G401.6 (cell line): ENCODE results near the gene NKX1-1.
"Not testable (repeated sequence)": the region's sequence is repeated elsewhere in the genome, so short reads cannot be mapped to it uniquely, and the experiment has no call there.

Experiments used
- FAIRE-seq: peaks from 2 replicates; lab custom pipeline; 2012; peaks lifted over from hg19 to GRCh38; lab: Jason Lieb, UNC

Gene NKX1-1

DNA sequence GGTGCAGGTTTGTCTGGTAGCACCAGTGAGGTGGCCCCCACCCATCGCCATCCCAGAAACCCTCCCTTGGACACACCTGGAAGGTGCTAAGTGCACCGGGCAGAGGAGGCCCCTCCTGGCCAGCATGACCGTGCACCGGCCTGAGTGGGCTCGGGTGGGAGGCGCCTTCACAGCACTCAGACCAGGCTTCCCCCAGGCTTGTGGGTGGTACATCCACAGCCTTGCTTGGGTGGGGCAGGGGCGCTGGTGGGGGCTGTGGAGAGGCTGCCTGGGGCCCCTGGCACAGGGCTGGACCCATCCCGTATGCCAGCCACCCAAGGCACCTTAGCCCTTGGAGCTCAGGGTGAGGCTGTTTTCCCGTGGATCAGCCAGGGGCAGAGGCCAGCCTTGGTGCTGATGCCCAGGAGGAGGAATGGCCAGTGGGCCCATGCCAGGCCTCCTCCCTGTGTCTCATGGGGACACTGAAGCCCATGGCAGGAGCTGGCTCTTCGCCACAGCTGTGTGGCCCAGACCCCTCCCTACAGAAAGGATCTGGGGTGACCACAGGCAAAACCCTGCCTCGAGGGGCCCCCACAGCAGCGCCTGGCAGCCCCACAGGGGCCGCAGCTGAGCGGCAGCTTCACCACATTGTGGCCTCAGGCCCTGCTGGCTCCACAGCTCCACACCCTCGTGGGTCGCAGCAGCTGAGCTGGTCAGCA is 21.4 kb downstream of the NKX1-1 start:
- FAIRE-seq, result no peak

DNA sequence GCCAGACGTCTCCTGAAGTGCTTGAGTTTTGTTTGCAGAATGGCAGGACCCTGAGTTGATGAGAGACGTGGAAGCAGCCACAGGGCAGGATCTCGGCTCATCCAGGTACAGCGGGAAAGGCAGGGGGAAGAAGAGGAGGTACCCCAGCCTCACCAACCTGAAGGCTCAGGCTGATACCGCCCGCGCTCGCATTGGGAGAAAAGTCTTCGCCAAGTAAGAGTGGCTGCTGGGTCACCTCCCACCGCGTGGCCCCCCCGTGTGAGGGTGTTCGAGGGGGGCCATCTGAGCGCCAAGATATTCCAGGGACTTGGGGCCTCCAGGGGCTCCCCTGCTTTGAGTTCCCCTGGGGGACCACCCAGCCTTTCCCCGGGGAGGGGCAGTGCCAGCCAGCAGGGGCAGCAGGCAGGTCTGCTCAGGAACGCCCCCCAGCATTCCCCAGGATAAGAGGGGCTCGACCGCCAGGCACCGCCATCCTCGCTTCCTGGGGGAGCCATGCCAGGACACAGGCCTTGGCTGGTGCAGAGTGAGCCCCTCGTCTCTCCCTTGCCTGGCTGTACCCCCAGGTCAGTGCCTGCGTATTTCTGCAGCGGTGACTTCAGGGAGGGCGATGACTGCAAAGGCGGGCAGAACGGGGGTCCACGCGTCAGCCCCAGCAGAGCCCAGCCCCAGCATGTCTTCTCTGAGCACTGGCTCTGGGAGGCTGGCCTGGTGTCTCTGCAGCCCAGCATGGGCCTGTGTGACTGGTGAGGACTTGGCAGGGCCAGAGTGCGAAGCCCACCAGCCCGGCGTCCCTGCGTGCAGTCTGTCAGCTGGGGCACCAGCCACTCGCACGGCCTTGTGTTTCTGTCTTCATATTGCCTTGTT is 22.3 kb downstream of the NKX1-1 start:
- no peak for FAIRE-seq

DNA sequence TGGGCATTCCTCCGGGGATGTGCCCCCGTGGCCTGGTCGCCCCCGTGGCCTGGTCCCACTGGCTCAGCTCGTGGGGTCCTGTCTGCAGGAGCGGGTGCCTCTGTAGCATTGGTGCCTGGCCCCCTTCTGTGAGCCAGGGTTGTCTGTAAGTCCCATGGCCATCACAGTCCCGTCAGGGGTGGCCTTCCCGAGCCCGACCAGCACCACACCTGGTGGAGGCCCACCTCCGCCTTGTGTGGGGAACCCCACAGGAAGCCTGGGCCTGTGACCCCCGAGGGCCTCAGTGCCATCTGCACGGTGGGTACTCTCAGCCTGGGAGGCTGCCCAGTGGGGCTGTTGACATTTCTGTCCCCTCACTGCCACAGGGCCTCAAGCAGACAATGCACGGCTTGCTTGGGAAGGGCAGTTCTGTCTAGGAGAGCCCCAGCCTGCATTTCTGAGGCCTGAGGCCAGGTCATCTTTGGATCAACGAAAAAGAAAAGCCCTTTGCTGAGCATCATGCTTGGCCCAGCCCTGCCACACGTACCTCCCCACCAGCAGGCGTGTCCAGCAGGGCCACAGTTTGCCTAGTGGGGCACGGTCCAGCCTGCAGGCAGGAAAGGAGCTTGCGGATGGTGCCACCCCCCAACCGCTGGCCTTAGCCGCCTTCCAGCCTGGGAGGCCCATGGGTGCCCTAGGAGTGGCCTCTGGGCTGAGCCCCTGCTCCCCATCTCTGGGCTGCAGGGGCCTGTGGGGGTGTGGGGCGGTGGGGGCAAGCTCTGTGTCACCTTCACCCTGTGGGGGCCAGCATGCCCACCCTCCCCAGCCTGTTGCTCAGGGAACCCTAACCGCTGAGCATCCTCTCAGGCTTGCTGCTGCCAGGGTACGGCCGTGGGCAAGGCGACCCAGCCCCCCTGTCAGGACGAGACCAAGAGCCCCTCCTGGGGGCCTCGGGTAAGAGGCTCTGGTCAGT is 23.2 kb downstream of the NKX1-1 start:
- no peak for FAIRE-seq

DNA sequence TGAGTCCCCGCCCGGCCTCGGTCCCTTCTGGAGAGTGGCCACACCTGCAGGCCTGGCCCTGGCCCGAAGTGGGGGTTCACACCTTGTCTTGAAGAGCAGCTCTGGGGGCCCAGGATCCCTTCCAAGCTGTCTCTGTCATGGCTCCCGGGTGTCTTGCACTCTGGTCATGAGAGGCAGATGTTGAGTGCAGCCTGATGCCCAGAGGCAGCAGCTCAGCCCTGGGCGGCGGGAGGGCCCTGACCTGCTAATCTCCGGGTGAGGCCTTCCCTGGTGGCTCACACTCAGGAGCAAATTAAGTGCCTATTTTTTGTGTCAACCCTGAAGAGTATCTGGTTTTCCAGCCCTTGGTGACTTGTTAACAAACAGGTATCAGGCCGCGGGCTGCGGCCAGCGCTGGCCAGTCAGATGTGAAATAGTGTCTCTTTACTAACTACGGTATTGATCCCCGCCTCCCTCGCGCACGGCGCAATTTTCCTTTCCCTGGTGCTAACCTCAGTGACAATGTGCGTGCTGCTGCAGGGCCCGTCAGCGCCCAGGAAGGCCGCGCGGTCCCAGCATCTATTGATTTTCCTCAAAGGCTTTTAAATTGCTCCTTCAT is 24.2 kb downstream of the NKX1-1 start:
- FAIRE-seq, result no peak

DNA sequence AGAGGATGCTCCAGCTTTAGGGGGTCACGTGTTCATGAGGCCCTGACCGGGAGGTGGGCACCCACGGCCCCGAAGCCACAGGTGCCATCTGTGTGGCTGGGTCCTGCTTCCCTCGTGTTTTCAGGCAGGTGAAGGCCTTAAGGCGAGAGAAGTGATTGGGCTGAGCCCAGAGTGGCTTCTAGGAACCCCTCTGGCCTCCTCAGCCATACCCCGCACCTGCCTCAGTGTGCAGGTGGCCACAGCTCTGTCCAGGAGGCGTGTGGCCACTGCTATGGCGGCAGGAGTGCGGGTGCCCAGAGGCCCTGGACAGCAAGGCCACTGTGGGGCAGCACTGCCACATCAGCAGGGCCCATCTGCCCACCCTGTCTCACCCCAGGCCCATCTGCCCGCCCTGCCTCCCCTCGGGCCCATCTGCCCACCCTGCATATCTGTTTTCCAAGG is 25.0 kb downstream of the NKX1-1 start:
- no peak for FAIRE-seq

DNA sequence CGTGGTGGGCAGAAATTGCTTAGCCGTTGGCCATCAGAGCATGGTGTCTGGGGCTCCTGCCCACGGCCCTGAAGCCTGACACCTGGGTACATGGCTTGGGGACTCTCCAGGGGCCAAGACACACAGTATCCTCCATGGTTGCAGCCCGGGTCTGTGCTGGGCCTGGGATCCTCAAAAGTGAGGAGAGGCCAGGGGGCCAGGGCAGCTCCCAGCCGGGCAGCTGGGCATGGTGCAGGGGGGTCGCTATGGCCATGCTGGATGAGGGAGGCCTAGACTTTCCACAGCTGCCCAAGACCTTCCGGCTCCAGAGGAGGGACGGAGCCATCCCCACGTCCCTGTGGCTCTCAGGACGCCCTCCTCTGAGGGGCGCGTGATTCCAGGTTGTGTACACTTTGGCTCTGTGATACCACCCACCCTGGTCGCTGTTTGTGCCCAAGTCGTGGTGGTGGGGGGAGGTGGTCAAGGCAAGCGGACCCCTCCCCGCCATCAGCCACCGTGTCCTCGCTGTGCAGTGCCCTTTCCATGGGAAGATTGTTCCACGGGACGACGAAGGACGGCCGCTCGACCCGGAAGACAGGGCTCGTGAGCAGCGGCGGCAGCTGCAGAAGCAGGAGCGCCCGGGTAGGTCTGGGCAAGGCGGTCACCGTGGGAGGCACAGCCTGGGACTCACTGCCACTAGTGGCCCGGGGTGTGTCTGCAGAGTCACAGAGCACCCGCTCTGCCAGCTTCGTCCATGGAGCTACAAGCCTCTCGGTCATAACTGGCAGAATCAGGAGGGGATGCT is 25.7 kb downstream of the NKX1-1 start:
- no peak for FAIRE-seq

DNA sequence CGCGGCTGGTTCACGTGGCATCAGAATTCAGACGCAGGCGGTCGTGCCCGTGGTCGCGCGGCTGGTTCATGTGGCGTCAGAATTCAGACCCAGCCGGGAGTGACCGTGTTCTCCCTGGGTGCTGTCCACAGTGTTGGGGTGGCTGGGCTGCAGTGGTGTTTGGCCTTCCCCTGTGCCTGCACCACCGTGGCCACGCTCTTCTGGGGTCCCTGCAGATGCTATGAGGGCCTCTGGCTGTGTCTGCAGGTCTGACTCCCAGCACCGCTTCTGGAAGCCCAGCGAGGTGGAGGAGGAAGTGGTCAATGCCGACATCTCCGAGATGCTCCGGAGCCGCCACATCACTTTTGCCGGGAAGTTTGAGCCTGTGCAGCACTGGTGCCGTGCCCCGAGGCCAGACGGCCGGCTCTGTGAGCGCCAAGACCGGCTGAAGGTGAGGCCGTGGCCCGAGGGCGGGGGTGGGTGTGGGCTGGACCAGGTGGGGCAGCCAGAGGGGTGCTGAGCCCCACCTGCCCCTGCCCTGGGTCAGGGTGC is 26.4 kb downstream of the NKX1-1 start:
- FAIRE-seq, result no peak

DNA sequence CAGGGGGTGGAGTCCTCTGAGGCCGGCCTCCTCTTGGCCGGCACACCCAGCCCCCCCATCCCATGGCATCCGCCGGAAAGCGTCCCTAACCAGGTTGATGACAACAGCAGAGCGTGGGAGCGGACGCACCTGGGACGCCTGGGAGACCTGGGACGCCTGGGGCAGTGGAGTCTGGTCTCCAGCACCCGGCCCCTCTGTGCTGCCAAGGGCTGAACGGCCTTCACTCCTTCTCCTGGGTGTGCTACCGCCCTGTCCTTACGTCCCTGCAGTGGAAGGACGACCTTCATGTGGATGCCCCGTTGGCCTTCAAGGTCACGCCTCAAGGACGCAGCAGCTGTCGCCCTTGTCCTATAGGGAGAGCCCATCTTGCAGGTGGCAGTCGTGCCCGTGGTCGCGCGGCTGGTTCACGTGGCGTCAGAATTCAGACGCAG is 26.9 kb downstream of the NKX1-1 start:
- no peak for FAIRE-seq

DNA sequence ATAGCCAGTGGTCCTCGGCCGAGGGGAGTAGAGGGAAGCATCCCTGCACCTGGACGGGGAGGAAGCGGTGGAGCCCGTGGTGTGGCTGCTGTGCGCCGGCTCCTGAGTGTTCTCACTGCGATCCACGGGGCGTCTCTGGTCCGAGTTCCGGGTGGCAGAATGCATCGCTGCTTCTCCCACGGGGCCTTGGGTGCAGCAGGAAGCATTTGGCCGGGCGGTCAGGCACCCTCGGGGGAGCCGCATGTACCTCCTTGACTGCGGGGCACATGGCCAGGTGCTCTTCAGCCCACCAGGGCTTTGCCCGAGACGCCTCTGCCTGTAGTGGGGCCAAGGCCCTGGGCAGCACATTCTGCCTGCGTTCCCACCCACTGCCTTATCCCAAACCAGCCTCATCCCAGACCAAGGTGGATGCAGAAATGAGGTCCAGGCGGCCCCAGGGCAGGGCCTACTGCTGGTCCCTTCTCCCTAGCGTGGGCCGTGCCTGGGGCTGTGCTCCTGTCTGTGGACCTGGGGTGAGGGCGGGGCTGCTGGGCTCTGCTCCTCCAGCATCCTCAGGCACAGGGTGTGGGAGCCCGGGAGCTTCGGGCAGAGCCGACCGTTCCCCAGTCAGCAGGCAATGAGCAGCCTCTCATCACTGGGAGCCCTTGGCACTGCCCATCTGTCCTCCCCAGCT is 27.5 kb downstream of the NKX1-1 start:
- no peak for FAIRE-seq

DNA sequence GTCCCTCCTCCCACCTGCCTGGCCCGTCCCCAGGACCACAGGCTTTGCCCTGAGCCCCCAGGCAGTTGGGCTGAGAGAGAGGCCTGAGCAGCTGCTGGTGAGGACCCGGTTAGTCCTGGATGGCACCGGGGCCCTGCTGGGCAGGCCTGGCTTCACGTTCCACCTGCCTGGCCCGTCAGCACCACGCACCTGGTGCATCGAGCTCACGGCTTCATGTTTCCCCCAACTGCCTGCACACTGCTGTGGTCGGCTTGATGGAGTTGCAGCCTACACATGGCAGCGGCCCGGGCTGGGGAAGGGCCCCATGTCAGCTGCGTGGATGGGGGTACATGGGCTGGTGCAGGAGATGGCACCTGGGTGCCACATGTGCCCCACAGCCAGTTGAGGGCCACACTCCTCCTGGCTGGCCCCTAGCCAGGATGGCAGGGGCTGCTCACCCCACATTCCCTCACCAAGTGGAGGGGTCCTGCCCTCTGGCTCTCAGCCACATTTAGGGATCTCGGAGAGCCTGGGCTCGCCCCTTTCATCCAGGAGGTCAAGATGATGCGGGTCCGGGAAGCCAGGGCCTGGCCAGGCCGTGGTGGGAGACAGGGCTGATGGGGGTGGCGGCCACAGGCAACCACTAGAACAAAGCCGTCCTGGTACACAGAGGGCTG is 28.5 kb downstream of the NKX1-1 start:
- no peak for FAIRE-seq

DNA sequence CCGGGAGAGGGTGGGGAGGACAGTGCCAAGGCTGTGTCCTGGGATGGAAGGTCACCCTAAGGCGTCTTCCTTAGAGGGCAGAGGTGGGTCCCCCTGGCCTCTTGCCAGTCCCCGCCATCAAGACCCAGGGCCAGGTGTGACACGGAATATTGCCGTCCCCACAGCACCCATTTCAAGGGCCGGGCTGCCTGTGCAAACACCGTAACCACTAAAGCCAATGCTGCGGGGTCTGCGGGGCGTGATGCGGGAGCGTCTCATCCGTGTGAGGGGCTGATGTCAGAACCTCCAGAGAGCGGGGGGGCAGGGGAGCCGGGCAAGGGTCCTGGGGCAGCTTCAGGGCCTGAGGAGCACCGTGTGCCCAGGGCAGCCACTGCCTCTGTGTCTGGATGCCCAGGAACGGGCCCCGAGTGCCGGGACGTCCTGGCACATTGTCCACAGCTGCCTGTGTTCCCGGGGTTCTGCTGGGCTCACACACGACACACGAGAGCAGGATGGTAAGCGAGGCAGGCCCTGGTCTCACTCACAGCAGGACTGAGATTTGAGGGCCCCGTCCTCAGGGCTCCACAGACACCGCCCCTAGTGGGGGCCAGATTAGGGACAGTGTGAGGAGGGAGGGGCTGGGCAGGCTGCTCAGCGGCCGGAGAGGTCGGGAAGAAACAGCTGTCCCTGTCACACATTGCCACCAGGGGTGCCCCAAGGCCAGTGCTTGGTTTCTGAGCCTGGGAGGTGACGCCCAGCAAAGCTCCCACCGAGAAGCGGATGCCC is 29.2 kb downstream of the NKX1-1 start:
- FAIRE-seq, result no peak

DNA sequence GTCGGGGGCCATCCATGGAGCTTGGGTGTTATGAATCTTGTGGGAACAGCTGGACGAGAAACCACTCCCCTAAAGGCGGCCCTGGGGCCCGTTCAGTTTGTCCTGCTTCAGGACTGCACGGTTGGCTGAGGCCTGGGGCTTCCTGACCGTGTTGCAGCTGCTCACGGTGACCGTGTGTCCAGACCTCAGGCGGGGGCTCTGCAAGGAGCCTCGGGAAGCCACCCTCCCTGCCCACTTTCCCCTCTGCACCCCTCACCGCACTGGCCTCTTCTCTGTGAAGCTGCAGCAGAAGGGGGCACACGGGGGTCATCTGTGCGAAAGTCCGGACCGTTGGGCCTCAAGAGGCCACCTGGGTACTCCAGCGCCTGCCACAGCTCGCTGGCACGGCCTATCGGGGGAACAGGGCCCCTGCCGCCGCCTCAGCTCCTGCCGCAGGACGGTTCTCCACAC is 29.8 kb downstream of the NKX1-1 start:
- no peak for FAIRE-seq

DNA sequence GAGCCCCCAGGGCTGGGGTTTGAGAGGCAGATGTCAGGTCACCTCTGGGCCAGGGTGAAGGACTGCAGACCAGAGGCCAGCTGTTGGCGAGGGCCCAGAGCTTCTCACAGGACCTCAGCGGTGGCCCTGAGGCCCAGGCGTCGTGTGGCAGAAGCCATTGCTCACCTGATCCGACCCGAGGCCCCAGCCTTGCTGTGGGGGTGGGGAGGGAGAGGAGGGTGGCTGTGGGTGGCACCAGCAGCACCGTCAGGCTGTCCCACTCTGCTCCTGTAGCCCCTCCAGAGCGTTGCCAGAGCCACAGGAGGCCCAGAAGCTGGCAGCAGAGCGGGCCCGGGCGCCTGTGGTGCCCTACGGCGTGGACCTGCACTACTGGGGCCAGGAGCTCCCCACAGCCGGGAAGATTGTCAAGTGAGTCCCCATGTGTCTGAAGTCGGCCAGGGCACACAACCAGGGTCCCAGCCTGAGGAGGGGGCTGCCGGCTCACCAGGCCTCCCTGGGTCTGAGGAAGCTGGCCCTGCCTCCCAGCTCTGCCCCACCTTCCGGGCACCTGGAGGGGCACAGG is 30.4 kb downstream of the NKX1-1 start:
- FAIRE-seq, result no peak

DNA sequence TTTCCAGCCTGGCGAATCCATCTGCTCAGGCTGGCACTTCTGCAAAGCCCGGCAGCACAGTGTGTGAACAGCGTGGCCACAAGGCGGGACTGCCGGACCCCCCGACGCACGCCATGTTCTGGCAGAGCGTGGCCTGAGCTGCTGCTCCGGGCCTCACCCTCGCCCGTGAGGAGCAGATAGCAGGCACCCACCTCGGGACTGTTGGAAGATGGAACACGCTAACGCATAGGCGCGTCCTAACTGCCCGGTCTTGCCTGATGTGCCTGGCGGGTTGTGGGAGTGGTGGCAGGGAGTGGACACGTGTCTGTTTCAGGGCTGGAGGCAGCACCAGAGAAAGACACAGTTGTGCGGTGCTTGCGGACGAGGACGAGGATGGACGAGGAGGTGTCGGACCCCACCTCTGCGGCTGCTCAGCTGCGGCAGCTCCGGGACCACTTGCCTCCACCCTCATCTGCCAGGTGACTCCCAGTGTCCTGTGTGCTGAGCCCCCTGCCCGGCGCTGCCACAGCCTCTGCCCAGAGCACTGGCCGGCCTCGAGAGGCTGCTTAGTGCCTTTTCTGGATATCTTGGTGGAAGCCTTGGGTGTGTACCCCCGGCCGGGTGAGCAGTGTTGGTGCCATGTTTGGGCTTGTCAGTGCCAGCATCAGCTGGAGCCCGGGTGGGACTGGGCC is 31.1 kb downstream of the NKX1-1 start:
- FAIRE-seq, result no peak

DNA sequence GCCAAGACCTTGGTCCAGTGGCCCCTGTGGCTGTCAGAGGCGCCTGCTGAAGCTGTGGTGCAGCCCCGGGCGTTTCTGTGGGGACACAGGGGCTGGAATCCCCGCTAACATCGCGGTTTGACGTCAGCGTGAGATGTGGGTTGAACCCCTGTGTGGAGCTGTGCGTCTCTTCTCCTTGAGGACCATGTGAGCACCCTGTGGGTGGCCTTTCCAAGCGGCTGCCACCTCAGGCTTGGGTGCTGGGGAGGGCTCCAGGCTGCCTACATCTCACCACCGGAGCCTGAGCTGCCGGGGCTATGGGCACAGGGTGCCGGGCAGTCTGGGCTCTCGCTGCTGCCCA is 31.6 kb downstream of the NKX1-1 start:
- FAIRE-seq, result no peak

DNA sequence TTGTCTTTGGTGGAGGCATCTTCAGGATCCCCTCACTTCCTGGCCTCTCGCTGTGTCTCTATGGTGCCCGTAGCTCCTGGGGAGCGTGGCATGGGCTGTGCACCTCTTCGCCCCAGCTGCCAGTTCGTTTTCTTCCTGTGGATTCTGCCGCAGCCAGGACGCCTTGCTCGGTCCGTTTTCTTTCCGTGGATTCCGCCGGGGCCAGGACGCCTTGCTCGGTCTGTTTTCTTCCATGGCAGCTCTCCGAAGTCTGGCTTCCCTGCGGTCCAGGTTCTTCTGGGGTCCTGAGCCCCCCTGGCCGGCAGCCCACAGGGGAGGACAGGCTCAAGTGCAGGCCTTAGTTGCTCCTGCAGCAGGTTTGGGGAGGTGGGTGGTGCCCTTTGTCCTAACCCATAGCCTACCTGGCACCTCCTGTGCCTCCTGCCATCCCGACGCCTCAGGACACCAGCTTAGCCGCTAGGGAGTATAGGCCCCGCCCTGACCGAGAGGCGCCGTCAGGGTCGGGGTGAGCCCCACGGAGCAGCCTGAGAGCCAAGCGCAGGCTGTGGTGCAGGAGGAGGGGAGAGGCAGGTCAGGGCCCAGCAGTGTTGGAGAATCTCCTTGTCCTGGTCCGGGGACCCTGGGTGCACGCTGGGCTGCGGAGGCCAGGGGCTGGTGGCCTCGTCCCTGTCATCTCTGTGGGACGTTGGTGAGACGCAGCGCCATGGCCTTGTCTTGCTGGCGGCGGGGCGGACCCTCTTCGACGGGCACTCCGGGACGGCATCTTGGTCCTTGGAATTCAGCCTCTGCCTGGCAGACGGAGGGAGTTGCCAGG is 32.1 kb downstream of the NKX1-1 start:
- no peak for FAIRE-seq

DNA sequence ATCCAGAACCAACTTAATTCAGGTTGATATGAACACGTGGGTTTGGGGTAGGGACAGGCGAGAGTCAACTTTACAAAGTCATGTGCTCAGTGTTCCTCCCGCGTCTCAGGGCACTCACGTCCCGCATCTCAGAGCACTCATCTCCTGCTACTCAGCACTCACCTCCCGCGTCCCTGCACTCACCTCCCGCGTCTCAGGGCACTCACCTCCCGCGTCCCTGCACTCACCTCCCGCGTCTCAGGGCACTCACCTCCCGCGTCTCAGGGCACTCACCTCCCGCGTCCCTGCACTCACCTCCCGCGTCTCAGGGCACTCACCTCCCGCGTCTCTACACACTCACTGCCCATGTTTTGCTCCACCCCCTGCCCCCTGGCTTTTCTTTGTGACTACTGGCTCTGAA is 33.7 kb downstream of the NKX1-1 start:
- FAIRE-seq, result not testable (repeated sequence)
